IPS-18c (cell line): ENCODE data around the gene MRPL10.

Experiments used
- H3K4me3 ChIP-seq: 2 replicates; pipeline ENCODE4 v1.7.0; 2013; ENCODE audit warnings: low read depth, mild to moderate bottlenecking, low read length, moderate library complexity; ENCODE audit not compliant: insufficient read depth
- H3K9me3 ChIP-seq: one replicate; pipeline ENCODE4 v1.6.1; 2013; ENCODE audit warnings: mild to moderate bottlenecking, low read length, moderate library complexity; ENCODE audit not compliant: control insufficient read depth, insufficient read depth

The MRPL10 gene

GRCh38 chr17:47831003-47831933 is at the start of gene MRPL10, which contains the start of gene LRRC46:
TSS of gene MRPL10 (minus strand) at chr17:47831541. CDS start at chr17:47831511, 30 bp downstream.
TSS of gene LRRC46 (plus strand) at chr17:47831670. CDS start at chr17:47831990, 320 bp downstream.
- H3K9me3 ChIP-seq = no peaks in the 10 kb centered on the region
- H3K4me3 ChIP-seq = peak within 1 kb of the TSS; percentile 86

GRCh38 chr17:47879776-47880454 is 48.6 kb upstream of the MRPL10 start:
- no peak overlapping the region for H3K4me3 ChIP-seq
- peaks cover 2% of the 10 kb centered on the region for H3K9me3 ChIP-seq

DNA sequence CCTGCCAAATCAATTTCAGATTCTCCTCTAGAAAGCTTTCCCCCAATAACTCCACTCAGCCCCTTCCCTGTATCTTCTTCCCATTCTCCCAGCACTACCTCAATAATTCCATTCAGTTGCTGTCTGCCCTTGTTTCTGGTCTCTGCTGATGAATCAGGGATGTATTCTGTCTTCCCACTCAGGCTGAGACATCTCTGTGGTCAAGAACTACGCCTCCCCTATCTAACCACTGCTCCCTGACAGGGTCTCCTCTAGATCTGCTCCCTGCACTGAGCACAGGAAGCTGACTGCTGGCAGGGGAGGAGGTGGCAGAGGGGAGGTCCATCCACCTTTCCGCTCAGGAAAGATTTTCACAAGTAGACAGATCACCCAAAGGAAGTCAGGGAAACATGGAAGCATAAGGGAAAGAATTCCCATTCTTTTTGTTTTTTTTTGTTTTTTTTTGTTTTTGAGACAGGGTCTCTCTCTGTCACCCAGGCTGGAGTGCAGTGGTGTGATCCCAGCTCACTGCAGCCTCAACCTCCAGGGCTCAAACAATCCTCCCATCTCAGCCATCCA is 47.8 kb upstream of the MRPL10 start:
- H3K9me3 ChIP-seq = peaks cover 5% of the 10 kb centered on the region
- no peak overlapping the region for H3K4me3 ChIP-seq

GRCh38 chr17:47878203-47879027 is 47.1 kb upstream of the MRPL10 start:
- Histone ChIP-seq H3K4me3 (no peak overlapping the region), H3K9me3 (peaks cover 5% of the 10 kb centered on the region)

DNA sequence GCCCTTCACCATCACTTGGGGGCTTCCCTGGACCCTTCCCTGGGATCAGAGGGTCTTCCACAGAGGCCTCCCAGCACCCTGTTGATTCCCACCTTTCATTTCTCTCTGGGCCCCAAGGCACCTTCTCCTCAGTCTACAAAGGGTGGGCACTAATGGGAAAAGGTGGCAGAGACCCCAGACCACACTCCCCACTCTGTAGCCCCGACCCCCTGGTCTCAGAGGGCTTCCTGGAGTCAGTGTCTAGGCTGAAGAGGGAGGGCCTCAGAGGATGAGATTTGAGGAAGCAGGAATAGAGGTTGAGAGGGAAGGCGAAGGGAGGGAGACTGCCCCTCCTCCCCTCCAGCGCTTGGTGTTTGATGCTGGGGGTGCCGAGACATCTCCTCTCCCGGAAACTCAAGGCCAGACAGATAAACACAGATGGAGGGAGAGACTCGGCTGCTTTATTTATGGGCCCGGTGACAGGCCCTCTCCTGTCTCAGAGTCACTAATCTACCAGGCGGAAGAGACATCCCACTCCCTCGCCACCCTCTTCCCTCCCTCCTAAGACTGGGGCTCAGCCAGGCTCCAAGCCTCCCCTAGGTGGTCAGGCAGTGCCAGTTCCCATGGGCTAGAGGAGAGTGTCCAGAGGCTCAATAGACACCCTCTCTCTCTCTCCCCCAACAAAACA is 46.2 kb upstream of the MRPL10 start:
- Histone ChIP-seq H3K9me3 (peaks cover 5% of the 10 kb centered on the region), H3K4me3 (no peak overlapping the region)

- H3K9me3 ChIP-seq = peaks cover 5% of the 10 kb centered on the region
- no peak overlapping the region for H3K4me3 ChIP-seq
Measured at GRCh38 chr17:47875011-47875985, 44.0 kb upstream of the MRPL10 start.

DNA sequence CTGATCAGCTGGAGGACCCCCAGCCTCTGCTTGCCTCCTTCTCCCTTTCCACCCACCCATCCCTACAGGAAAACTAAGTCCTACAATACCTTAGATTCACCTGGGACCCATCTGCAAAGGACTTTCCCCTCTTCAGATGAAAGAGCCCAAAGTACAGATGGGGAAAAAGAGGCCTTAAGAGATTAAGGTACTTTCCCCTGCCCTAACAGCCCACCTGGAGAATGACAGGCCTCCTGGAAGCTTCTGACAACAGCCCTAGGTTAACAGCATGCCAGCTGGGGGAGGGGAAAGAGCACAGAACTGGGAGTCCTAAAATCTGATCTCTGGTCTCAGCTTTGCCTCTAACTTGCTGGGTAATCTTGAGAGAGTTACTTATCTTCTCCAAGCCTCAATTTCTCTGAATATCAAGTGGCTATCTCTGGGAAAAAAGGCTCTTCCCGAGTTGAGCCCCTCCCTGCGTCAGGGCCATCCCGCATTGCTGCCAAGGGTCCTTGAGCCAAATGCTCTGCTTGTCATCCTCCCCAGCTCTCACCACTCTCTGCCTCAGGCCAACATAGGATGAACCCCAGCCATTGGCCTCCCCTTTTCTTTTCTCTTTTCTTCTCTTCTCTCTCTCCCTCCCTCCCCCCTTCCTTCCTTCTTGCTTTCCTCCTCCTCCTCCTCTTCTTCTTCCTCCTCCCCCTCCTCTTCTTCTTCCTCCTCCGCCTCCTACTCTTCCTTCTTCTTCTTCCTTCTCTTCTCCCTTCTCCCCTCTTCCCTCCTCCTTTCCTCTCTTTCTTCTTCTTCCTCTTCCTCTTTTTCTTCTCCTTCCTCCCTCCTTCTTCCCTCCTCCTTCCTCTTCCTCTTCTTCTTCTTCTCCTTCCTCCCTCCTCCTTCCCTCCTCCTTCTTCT is 42.1 kb upstream of the MRPL10 start:
- peaks cover 5% of the 10 kb centered on the region for H3K9me3 ChIP-seq
- H3K4me3 ChIP-seq = no peak overlapping the region; the same call in 1 of the 2 replicates

DNA sequence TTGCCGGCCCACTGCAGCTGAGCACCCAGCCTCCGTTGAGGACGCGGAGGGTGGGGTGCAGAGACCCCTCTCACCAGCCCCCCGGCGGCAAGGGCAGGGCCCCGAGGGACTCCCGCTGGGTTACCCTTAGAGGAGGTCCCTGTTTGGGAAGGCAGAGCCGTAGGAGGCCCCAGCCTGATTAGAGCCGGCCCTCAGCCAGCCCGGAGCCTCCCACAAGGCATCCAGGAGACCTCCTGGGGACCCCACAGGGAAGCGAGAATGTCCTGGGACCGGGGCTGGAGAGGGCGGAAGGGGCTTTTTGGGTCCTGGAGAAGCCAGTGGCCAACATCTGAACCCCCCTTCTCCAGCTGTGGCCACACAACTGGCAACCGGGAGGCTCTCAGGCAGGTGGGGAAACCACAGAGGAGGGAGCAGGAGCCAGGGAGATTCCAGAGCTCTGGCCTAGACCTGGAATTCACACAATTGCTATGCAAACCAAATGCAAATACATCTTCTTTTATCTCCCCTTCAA is 41.4 kb upstream of the MRPL10 start:
- Histone ChIP-seq H3K4me3 (peak overlapping the region; percentile 45; the same call in 1 of the 2 replicates), H3K9me3 (peaks cover 3% of the 10 kb centered on the region)

- peak overlapping the region; percentile 45; the same call in 1 of the 2 replicates for H3K4me3 ChIP-seq
- peaks cover 3% of the 10 kb centered on the region for H3K9me3 ChIP-seq
Measured at GRCh38 chr17:47872019-47872650, 40.8 kb upstream of the MRPL10 start.

- Histone ChIP-seq H3K9me3 (peaks cover 3% of the 10 kb centered on the region), H3K4me3 (no peak overlapping the region)
Measured at GRCh38 chr17:47871048-47871447, 39.7 kb upstream of the MRPL10 start.

GRCh38 chr17:47870056-47870455 is 38.7 kb upstream of the MRPL10 start:
- Histone ChIP-seq H3K4me3 (no peak overlapping the region), H3K9me3 (peaks cover 3% of the 10 kb centered on the region)

DNA sequence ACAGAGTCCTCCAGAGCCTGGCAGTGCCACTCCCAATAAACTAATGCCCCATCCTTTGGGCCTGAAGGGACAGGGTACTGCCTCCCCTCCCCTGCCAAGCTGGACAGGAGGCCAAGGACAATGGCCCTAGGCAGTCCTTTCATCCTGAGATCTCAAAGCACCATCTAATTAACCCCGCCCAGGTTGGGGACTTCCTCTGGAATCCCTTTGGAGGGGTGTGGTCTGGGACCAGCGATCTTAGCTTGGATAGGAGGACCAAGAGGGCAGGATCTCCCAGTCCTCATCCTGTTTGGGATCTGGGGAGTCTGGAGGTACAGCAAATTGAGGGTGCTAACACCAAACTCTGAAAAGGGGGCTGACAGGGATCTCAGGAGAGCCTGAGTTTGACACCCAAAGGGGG is 37.8 kb upstream of the MRPL10 start:
- Histone ChIP-seq H3K9me3 (no peaks in the 10 kb centered on the region), H3K4me3 (no peak overlapping the region)

DNA sequence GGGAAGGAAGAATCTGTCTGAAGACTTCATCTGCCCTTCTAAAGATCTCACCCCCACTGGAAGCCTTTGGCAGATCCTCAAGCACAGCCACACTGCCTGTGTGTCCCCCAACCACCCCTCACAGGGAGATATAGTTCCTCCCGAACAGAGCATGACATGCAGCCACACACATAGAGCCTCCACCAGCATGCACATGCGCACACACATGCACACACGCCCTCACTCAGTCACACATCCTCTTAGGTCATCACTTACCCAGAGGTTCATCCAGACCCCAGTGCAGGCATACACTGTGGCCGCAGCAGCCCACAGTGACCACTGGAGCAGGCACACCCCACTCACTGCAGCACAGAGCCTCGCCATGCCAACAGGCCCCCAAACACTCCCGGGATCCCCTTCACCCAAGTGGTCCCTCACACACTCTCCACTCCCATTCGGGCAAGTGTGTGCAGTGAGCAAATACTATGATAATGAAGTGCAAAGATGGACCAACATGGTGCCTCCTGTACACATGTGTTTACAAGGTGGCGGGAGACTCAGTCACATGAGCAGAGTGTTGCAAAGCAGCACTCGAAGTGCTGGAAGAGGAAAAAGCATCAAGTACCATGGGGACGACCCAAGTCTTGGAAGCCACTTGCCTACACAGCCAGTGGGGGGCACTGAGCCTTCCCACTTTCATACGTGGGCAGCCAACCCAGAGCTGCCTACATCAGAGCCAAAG is 36.6 kb upstream of the MRPL10 start:
- no peaks in the 10 kb centered on the region for H3K9me3 ChIP-seq
- no peak overlapping the region for H3K4me3 ChIP-seq

- H3K4me3 ChIP-seq = no peak overlapping the region
- H3K9me3 ChIP-seq = no peaks in the 10 kb centered on the region
Measured at GRCh38 chr17:47866941-47867340, 35.6 kb upstream of the MRPL10 start.
